ENCODE results near the gene UTF1. TPM values are rescaled to one million over a fixed set of nuclear protein-coding genes. Genes with fewer than 3 reads are reported as not detected.

UTF1 gene
- total and polyA plus RNA-seq, 2 experiments from 2014 or later = 12.2 to 51.4 TPM

DNA sequence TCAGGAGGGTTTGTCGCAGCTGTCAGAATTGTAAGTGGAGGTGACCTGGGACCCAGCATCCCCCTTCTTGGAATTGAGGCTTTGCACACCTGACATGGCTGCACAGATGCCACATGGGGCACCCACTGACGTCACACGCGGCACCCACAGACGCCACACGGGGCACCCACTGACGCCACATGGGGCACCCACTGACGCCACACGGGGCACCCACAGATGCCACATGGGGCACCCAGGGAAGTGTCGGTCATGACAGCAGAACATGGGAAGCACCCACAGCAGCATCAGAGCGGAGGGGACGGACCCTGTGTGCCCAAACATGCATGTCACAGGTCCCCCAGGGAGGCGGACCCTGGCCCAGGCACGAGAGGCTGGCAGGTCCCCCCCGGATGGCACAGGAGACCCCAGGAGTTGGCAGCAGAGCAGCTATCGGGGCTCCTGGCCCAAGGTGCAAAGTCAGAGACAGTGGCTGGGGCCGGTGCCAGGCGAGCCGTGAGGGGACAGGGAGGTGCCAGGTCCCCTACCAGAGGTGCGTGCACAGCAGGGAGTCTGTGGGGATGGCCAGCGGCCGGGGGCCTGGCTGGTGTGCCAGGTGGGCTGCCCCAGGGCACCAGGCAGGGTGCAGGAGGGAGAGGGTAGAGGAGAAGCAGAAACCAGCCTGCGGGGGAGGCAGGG, 48.9 kb upstream of the UTF1 start (continued):
- TF ChIP-seq ZNF462 (CRISPR knock-in tag; IDR thresholded peaks at IDR 0.05) = no peak

GRCh38 chr10:133182190-133182589, 47.8 kb upstream of the UTF1 start:
- Histone ChIP-seq H4K20me1 (replicated peaks; ENCODE audit: insufficient read depth) (no peaks in the 10 kb centered on the region), H3K4me1 (ENCODE audit: insufficient read depth) (no peaks in the 10 kb centered on the region), H3K79me2 (replicated peaks; ENCODE audit: insufficient read depth) (no peaks in the 10 kb centered on the region), H3K27ac (ENCODE audit: low read depth) (no peak overlapping the region), H3K9me2 (ENCODE audit: insufficient read depth) (peaks cover 9% of the 10 kb centered on the region; the same call in 1 of the 2 replicates), H2AFZ (no peak overlapping the region), H3K4me3 (no peak overlapping the region), H3K4me2 (no peak overlapping the region), H3K36me3 (ENCODE audit: insufficient read depth) (no peaks in the 10 kb centered on the region), H3K27me3 (ENCODE audit: insufficient read depth) (no peaks in the 10 kb centered on the region), H3F3A (replicated peaks; ENCODE audit: low read depth) (peaks cover 12% of the 10 kb centered on the region)
- no peak for TF ChIP-seq NANOG (IDR thresholded peaks at IDR 0.05; ENCODE audit: borderline replicate concordance)
- no peak for TF ChIP-seq ZNF114 (CRISPR knock-in tag; IDR thresholded peaks at IDR 0.05)
- TF ChIP-seq STAT1 (IDR thresholded peaks at IDR 0.05; ENCODE audit: unreplicated experiment) = no peak
- peaks cover 10% of the 10 kb centered on the region for H3K27me3 Mint-ChIP-seq (ENCODE audit: insufficient read depth, low read depth, poor library complexity)
- H3K4me1 Mint-ChIP-seq = no peaks in the 10 kb centered on the region
- H3K9me3 Mint-ChIP-seq = peaks cover 22% of the 10 kb centered on the region
- H3K27ac Mint-ChIP-seq = no peak overlapping the region
- H3K36me3 Mint-ChIP-seq (ENCODE audit: low read depth) = peaks cover 23% of the 10 kb centered on the region
- ATAC-seq (no peak), DNase-seq (ENCODE audit: low spot score) (no peak)
- no peak overlapping the region for H3K4me3 Mint-ChIP-seq

Data from GM23338 (cell line).